Measurements from ENCODE around the gene FGFR2.
"Not testable (repeated sequence)": the region's sequence is repeated elsewhere in the genome, so short reads cannot be mapped to it uniquely, and the experiment has no call there.

FGFR2 gene

GRCh38 chr10:121583857-121584256, 14.4 kb downstream of the FGFR2 start:
- DNase-seq, result no peak

- DNase-seq, result no peak
These were observed 15.0 kb downstream of the FGFR2 start for GRCh38 chr10:121583258-121583657.

GRCh38 chr10:121580276-121581116, 17.7 kb downstream of the FGFR2 start:
- no peak for DNase-seq

- DNase-seq, result no peak
These were observed 18.6 kb downstream of the FGFR2 start for GRCh38 chr10:121579656-121580055.

- DNase-seq, result no peak
These were observed 19.3 kb downstream of the FGFR2 start for GRCh38 chr10:121578965-121579364.

GRCh38 chr10:121578298-121578697, 19.9 kb downstream of the FGFR2 start:
- no peak for DNase-seq

- no peak for DNase-seq
These were observed 20.7 kb downstream of the FGFR2 start for GRCh38 chr10:121577568-121577967.

GRCh38 chr10:121576139-121576538, 22.1 kb downstream of the FGFR2 start:
- DNase-seq, result no peak

- no peak for DNase-seq
These were observed 23.6 kb downstream of the FGFR2 start for GRCh38 chr10:121574519-121575166.

- DNase-seq, result no peak
These were observed 24.7 kb downstream of the FGFR2 start for GRCh38 chr10:121573538-121573941.

- DNase-seq, result no peak
These were observed 25.2 kb downstream of the FGFR2 start for GRCh38 chr10:121572859-121573537.

- DNase-seq, result no peak
These were observed 27.9 kb downstream of the FGFR2 start for GRCh38 chr10:121570315-121570714.

GRCh38 chr10:121568275-121568674, 30.0 kb downstream of the FGFR2 start:
- DNase-seq, result no peak

GRCh38 chr10:121567569-121567968, 30.7 kb downstream of the FGFR2 start:
- no peak for DNase-seq

- no peak for DNase-seq
These were observed 31.5 kb downstream of the FGFR2 start for GRCh38 chr10:121566755-121567154.

GRCh38 chr10:121559326-121560026, 38.8 kb downstream of the FGFR2 start:
- DNase-seq, result no peak

GRCh38 chr10:121558238-121558637, 40.0 kb downstream of the FGFR2 start:
- DNase-seq, result no peak

- no peak for DNase-seq
These were observed 41.2 kb downstream of the FGFR2 start for GRCh38 chr10:121556918-121557573.

GRCh38 chr10:121556455-121556854, 41.8 kb downstream of the FGFR2 start:
- DNase-seq, result no peak

GRCh38 chr10:121554916-121555315, 43.3 kb downstream of the FGFR2 start:
- DNase-seq, result not testable (repeated sequence)

GRCh38 chr10:121553511-121554264, 44.6 kb downstream of the FGFR2 start:
- no peak for DNase-seq

- DNase-seq, result no peak
These were observed 45.5 kb downstream of the FGFR2 start for GRCh38 chr10:121552746-121553145.
